Tongue (tissue), 2 donors: ENCODE results near the gene KCNK3. TPM values are rescaled to one million over a fixed set of nuclear protein-coding genes. Genes with fewer than 3 reads are reported as not detected.
A peak's percentile ranks its signal among the peaks of the same experiment; 100 is the strongest.
"Not testable (repeated sequence)": the region's sequence is repeated elsewhere in the genome, so short reads cannot be mapped to it uniquely, and the experiment has no call there.

ENCODE experiments used
- DNase-seq: peaks from one replicate; pipeline ENCODE4 v3.0.0-alpha.2; 2015
- total RNA-seq: library from RNA; depleted of rRNA; stranded (reverse); fragments of >200 nt; gene quantifications from one replicate; pipeline ENCODE4 v1.2.3, GENCODE V29; 2014

Gene KCNK3
- total RNA-seq, 1 donor from 2014 or later = 1.1 TPM

- DNase-seq = no peak
Measured at GRCh38 chr2:26757873-26758789, 65.6 kb downstream of the KCNK3 start.

GRCh38 chr2:26758790-26759321, 66.3 kb downstream of the KCNK3 start:
- no peak for DNase-seq

GRCh38 chr2:26759845-26760244, 67.3 kb downstream of the KCNK3 start:
- no peak for DNase-seq

GRCh38 chr2:26760991-26761390, 68.5 kb downstream of the KCNK3 start:
- DNase-seq = not testable (repeated sequence)

- no peak for DNase-seq
Measured at GRCh38 chr2:26763019-26763418, 70.5 kb downstream of the KCNK3 start.

- DNase-seq = peak; percentile 90
Measured at GRCh38 chr2:26764078-26764887, 71.8 kb downstream of the KCNK3 start, which contains the start of gene SLC35F6. SLC35F6 (plus strand) TSS chr2:26764284; CDS start chr2:26764350, 66 bp downstream.

- no peak for DNase-seq
Measured at GRCh38 chr2:26764906-26765305, 72.4 kb downstream of the KCNK3 start.

GRCh38 chr2:26765475-26766200, 73.1 kb downstream of the KCNK3 start:
- DNase-seq = no peak

- no peak for DNase-seq
Measured at GRCh38 chr2:26767129-26767528, 74.6 kb downstream of the KCNK3 start.

- no peak for DNase-seq
Measured at GRCh38 chr2:26767894-26768487, 75.5 kb downstream of the KCNK3 start.

- no peak for DNase-seq
Measured at GRCh38 chr2:26768759-26769088, 76.2 kb downstream of the KCNK3 start.

GRCh38 chr2:26769089-26769761, 76.7 kb downstream of the KCNK3 start:
- no peak for DNase-seq

- DNase-seq = peak; percentile 41
Measured at GRCh38 chr2:26770986-26771586, 78.6 kb downstream of the KCNK3 start.

- DNase-seq = peak; percentile 61
Measured at GRCh38 chr2:26772064-26773001, 79.8 kb downstream of the KCNK3 start.

- no peak for DNase-seq
Measured at GRCh38 chr2:26776195-26776800, 83.8 kb downstream of the KCNK3 start.

- DNase-seq = no peak
Measured at GRCh38 chr2:26778098-26778497, 85.6 kb downstream of the KCNK3 start.

GRCh38 chr2:26778507-26778906, 86.0 kb downstream of the KCNK3 start:
- no peak for DNase-seq

- no peak for DNase-seq
Measured at GRCh38 chr2:26780203-26780760, 87.8 kb downstream of the KCNK3 start.
